Measurements from ENCODE around the gene SLC28A3. TPM values are rescaled to one million over a fixed set of nuclear protein-coding genes. Genes with fewer than 3 reads are reported as not detected.

The SLC28A3 gene
- total and polyA plus RNA-seq, 2 donors (not counting 3 experiments of a cell fraction or from before 2014, with no cell fraction given), result not detected

DNA sequence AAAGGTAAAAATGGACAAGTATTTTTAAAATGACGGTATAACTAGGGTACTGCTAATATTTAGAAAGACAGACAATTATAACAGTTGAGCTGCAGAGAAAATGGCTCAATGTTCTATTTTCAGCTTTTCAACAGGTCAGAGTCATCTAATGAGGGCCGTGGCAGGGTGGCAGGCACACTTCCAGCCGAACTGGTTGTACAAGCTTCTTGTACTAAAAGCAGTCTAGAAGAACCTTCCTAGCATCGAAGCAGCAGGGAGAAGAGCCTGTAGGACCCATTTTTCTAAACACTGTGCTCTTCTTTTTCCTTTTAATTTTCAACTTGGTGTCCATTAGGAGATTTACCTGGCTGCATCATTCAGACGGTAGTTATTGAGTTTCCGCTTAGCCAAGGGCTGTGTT is 85.6 kb downstream of the SLC28A3 start:
- ChIA-PET POLR2A (no interaction called here), CTCF (interaction anchor here (1.2 to 2.0 kb wide), 2 partner anchors 11 to 315 kb away, joined by 4 read pairs; no protein-coding TSS in a partner anchor)
- Histone ChIP-seq H2AFZ (ENCODE audit: low read depth, low read length) (no peak overlapping the region), H3K9me1 (replicated peaks; ENCODE audit: control insufficient read depth, extremely low read depth, insufficient read depth, low read length) (no peaks in the 10 kb centered on the region), H3K4me1 (ENCODE audit: control insufficient read depth, extremely low read depth, insufficient read depth, low read length) (no peaks in the 10 kb centered on the region), H4K20me1 (replicated peaks; ENCODE audit: control insufficient read depth, extremely low read depth, insufficient read depth, low read length) (no peaks in the 10 kb centered on the region), H3K4me2 (ENCODE audit: insufficient read depth, low read length) (no peak overlapping the region), H3K9ac (replicated peaks; ENCODE audit: extremely low read depth, insufficient read depth, low read length) (no peak overlapping the region), H3K27me3 (ENCODE audit: control insufficient read depth in 2 of 2, insufficient read depth in 2 of 2, low read length in 2 of 2) (peaks cover 0 to 9% of the 10 kb centered on the region in 2 experiments), H3K79me2 (ENCODE audit: control insufficient read depth, insufficient read depth, low read length) (no peaks in the 10 kb centered on the region), H3K36me3 (ENCODE audit: control insufficient read depth in 2 of 2, extremely low read depth in 1 of 2, insufficient read depth in 2 of 2, low read length in 2 of 2) (no peaks in the 10 kb centered on the region), H3K27ac (ENCODE audit: insufficient read depth, low read depth, low read length) (no peak overlapping the region), H3K9me3 (replicated peaks; ENCODE audit: control insufficient read depth, insufficient read depth, low read length) (no peaks in the 10 kb centered on the region), H3K4me3 (replicated peaks in 1 of 3; ENCODE audit: insufficient read depth in 1 of 3, low read depth in 1 of 3, low read length in 3 of 3) (no peak overlapping the region)
- intact Hi-C loops (cut with micrococcal nuclease), result no loop called here
- dilution Hi-C loops (cut with MboI; ENCODE audit: extremely low pct_ligation_motif_present, low sequenced_read_pairs), result no loop called here
- BruUV-seq (replicated peaks), result no TSS peak
- TF ChIP-seq, protein P1, sequence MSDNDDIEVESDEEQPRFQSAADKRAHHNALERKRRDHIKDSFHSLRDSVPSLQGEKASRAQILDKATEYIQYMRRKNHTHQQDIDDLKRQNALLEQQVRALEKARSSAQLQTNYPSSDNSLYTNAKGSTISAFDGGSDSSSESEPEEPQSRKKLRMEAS (IDR thresholded peaks at IDR 0.05; ENCODE audit: insufficient read depth, insufficient read length), result no peak
- TF ChIP-seq CTCF (IDR thresholded peaks at IDR 0.05; ENCODE audit: extremely low read depth in 1 of 2, insufficient read depth in 1 of 2, low read depth in 1 of 2, low read length in 2 of 2) (no peak), GATA2 (IDR thresholded peaks at IDR 0.05; ENCODE audit: insufficient read depth, insufficient read length, low read depth, low read length) (no peak), POLR2A (IDR thresholded peaks at IDR 0.05; ENCODE audit: low read depth, low read length) (no peak), POLR2AphosphoS5 (IDR thresholded peaks at IDR 0.05; ENCODE audit: insufficient read depth, low read depth, low read length) (no peak), EZH2 (IDR thresholded peaks at IDR 0.05; ENCODE audit: borderline replicate concordance, low read depth, low read length, severe bottlenecking) (no peak), JUN (IDR thresholded peaks at IDR 0.05; ENCODE audit: borderline replicate concordance, insufficient read depth, insufficient read length, low read depth) (no peak), FOS (IDR thresholded peaks at IDR 0.05; ENCODE audit: borderline replicate concordance, insufficient read depth, low read length) (no peak), MYC (IDR thresholded peaks at IDR 0.05; ENCODE audit: low read depth, low read length) (no peak)
- DNase-seq (ENCODE audit: low read depth, low spot score) (no peak), FAIRE-seq (no peak)
